ELR (cell line): ENCODE measurements around the gene CASD1.

Experiments used
- DNase-seq: peaks from one replicate; pipeline ENCODE4 v3.0.0-alpha.2; 2015; ENCODE audit warnings: low read depth

CASD1 gene

GRCh38 chr7:94509264-94509886 lies at the start of gene CASD1:
Gene CASD1 (plus strand): TSS chr7:94509809. CDS start chr7:94510085, 276 bp downstream.
- peak; percentile 43 for DNase-seq

GRCh38 chr7:94466516-94466915 lies 43.1 kb upstream of the CASD1 start:
- no peak for DNase-seq

- DNase-seq: no peak
Observed at GRCh38 chr7:94471604-94472003, 38.0 kb upstream of the CASD1 start.

- no peak for DNase-seq
Observed at GRCh38 chr7:94472608-94473007, 37.0 kb upstream of the CASD1 start.

DNA sequence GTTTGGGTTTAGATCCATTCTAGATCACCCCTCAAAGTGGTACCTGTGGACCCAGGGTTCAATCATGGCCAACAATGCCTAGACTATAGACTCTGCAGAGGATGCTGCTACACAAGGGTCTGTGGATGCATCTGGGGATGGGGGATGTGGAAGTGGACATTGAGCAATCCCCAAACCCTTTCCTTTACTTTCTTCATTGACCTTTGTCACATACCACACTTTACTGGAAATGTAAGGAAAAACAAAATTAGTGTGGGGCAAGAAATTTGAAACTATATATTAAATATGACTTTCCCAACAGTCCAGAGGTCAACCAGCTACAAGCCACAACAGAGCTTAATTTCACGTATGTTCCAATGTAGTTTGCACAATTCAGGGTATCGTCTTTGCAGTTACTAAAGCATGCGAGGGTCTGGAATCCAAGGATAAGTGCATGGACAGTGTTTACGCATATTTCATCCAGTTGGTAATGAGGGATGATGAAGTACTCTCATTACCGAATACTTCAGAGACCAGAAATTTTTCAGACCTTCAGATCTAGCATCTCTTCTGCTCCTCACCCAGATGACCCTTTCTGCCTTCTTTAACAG lies 33.3 kb upstream of the CASD1 start:
- DNase-seq: no peak

- no peak for DNase-seq
Observed at GRCh38 chr7:94477878-94478277, 31.7 kb upstream of the CASD1 start.

- DNase-seq: no peak
Observed at GRCh38 chr7:94478648-94479214, 30.9 kb upstream of the CASD1 start.

DNA sequence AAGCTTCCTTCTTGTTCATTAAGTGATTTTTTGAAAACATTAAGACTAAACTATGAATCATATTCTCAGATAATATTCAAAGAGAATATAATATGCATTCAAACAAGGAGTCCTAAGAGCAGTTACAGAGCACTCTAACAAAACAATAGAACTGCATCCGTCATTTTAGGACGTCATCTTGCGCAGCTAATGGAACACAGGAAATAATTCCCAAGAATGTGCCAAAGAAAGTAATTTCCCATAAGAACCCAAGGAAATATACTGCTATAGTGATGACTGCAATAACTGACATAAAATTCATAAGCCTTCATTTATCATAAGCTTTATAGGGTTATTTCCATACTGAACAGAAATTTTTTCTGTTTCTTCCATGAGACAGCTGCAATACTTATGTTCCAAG lies 28.3 kb upstream of the CASD1 start:
- no peak for DNase-seq

DNA sequence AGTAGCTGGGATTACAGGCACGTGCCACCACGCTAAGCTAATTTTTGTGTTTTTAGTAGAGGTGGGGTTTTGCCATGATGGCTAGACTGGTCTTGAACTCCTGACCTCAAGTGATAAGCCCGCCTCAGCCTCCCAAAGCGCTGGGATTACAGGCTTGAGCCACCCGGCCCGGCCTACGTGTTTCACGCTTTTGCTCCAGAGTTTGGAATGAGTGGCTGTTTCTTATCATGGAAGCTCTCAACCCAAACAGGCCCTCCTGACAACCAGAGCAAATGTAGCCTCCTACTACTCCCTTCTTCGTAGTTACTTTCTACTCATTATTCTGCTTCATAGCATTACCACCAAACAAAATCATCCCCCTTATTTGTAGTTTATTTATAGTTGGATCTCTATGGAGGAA lies 26.8 kb upstream of the CASD1 start:
- no peak for DNase-seq

DNA sequence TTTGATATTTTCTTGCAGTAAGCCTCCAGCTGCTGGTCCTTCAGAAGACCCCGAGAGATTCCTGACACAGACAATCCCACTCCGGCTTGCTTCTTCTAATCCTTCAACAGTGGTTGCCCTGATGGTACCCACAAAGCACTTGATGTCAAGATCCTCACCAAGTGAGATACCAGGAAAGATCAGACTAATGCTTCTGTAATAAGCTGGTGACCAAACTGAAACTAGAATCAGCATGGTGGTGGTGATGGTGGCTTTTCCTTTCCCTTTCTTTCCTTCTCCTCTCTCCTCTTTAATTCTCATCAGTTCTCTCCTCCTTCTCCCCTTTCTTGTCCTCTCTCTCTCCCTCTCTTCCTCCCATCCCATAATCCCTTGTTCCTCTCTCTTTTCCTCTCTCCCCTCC lies 25.8 kb upstream of the CASD1 start:
- no peak for DNase-seq

DNA sequence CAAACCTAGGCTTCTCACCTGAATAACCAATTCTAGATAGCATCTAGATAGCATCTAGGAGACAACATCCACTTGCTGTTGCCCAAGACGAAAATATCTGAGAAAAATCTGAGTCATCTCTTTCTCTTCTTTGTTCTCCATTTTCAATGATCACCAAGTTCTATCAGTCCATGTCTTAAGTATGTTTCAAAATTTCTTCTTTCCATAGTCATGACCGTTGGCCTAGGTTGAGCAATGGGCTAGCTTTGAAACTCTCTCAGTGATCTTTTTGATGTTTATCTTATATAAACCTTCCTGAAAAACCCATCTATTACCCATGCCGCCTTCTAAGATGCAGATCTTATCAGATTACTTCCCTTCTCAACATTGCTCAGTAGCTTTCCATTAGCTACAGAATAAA lies 23.4 kb upstream of the CASD1 start:
- DNase-seq: no peak

- DNase-seq: no peak
Observed at GRCh38 chr7:94491410-94491809, 18.2 kb upstream of the CASD1 start.

- no peak for DNase-seq
Observed at GRCh38 chr7:94492601-94493000, 17.0 kb upstream of the CASD1 start.

DNA sequence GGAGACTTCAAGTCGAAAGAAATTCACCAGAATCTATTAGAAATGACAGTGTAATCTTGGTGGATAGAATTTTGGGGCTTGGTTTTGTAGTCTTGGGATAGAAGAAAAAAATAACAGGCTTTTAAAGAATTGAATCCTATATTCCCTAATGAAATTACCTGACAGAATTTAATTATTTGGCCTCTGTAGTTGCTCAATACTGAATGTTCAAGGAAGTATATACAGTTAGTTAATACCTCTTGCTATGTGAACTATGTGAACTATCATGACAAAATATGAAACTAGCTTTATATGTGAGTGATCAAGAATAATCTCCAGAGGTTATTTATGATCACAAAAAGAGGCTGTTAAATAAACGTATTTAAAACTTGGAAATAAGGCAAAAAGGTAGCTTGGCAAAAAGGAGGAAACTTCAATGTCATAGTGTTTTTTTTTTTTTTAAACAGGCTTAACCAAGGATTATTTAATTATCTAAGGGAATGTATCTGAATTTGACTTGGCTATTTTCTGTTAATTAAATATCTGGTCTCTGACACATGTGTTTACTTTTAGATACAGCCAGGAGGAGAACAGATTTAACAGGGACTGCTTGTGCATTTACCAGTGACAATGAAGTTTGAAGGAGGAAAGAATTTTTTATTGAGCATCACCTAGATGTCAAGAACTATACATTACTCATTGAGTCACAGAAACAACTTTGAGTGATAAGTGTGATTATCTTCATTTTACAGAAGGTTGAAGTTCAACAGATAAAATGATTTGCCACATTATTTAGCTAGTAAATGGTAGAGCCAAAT lies 11.5 kb upstream of the CASD1 start:
- no peak for DNase-seq

DNA sequence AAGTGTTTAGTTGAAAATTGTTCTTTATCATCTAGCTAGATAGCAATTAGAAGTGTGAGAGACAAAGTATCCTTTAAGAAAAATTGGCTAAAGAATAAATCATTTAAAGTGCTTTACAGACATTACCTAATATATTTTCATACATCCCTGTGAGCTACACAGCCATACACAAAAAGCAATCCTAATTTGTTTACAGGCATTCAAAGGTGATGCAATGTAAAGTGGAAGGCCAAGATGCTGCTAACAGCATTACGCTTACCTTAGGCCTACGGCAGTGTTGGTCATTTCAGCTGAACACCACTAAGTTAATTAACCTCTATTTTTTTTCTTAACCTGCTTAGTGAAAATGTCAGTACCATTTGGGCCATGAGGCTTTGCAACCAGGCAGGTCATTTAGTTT lies 10.7 kb upstream of the CASD1 start:
- no peak for DNase-seq

- DNase-seq: no peak
Observed at GRCh38 chr7:94507462-94507861, 2.1 kb upstream of the CASD1 start.

DNA sequence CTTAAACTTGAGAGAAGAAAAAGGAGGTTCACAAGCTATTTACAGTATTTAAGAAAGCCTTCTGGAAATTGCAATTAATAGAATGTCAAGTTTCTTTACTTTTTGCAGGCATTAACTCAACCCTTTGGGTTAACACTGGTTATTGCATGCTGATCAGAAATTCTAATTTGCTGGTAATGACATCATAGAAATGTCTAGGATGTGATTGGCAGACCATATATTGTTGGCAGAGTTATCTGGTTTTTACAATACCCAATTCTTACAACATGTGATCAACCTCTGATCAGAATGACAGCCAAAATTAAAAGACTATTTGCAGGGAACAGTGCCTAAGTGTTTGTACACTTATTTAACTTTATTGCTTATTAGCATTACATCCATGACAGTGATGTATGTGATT lies 1.6 kb upstream of the CASD1 start:
- no peak for DNase-seq

GRCh38 chr7:94509887-94510581 lies 425 bp downstream of the CASD1 start:
- DNase-seq: peak; percentile 74

- DNase-seq: peak; percentile 49
Observed at GRCh38 chr7:94510582-94511496, 1.2 kb downstream of the CASD1 start.

DNA sequence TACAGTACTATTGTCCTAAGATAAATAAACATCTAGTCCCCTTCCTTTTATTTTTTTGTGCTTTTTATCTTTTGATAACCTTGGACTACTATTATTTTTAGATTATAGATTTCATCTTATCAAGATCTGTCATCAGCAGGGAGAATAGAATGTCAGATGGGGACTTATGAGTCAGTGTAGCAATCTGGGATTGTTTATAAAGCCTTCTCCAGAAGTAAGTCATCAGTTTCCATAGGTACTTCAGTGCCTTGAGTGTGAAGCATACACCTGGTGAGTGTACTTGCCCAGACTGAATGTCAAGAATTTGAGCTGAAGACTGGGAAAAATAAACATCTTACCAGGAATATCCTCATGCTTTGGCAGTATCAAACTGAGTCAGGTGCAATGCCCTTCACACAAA lies 2.1 kb downstream of the CASD1 start:
- DNase-seq: peak; percentile 17
